Liver (tissue), 3 donors: ENCODE results near the gene CTNNBL1.

Experiments
- FOXA2 ChIP-seq: IDR thresholded peaks from 2 replicates; pipeline ENCODE4 v1.6.1; 2016; ENCODE audit warnings: antibody characterized with exemption
- JUND ChIP-seq, 2 donors: IDR thresholded peaks; 2 replicates each; pipeline ENCODE4 v1.6.1; 2016; ENCODE audit warnings: antibody characterized with exemption in 2 of 2
- RAD21 ChIP-seq, 2 donors: IDR thresholded peaks; 2 replicates each; pipeline ENCODE4 v1.6.1; 2016; ENCODE audit warnings: antibody characterized with exemption in 2 of 2, mild to moderate bottlenecking in 2 of 2
- SP1 ChIP-seq: IDR thresholded peaks from 2 replicates; pipeline ENCODE4 v1.6.1; 2018; ENCODE audit warnings: antibody characterized with exemption, mild to moderate bottlenecking
- TF ChIP-seq, protein P1 (sequence below): fragments of 150-350 bp; IDR thresholded peaks from 2 replicates; pipeline ENCODE4 v1.5.1; 2017; ENCODE audit warnings: improper control_type of control experiment, low read depth, low read length; ENCODE audit not compliant: missing input control
- donor health status: healthy.
- donor health status: healthy.

- no peak for TF ChIP-seq SP1
- TF ChIP-seq, protein P1, sequence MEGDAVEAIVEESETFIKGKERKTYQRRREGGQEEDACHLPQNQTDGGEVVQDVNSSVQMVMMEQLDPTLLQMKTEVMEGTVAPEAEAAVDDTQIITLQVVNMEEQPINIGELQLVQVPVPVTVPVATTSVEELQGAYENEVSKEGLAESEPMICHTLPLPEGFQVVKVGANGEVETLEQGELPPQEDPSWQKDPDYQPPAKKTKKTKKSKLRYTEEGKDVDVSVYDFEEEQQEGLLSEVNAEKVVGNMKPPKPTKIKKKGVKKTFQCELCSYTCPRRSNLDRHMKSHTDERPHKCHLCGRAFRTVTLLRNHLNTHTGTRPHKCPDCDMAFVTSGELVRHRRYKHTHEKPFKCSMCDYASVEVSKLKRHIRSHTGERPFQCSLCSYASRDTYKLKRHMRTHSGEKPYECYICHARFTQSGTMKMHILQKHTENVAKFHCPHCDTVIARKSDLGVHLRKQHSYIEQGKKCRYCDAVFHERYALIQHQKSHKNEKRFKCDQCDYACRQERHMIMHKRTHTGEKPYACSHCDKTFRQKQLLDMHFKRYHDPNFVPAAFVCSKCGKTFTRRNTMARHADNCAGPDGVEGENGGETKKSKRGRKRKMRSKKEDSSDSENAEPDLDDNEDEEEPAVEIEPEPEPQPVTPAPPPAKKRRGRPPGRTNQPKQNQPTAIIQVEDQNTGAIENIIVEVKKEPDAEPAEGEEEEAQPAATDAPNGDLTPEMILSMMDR: no peak
- no peak for TF ChIP-seq JUND (IDR thresholded peaks at IDR 0.05)
- TF ChIP-seq RAD21 (IDR thresholded peaks at IDR 0.05): no peak
- no peak for TF ChIP-seq FOXA2
Measured at GRCh38 chr20:37657924-37658804, 35.7 kb upstream of the CTNNBL1 start.
